Astrocyte of the spinal cord (primary cell): Measurements from ENCODE around the gene MUC20.
"Not testable (repeated sequence)": the region's sequence is repeated elsewhere in the genome, so short reads cannot be mapped to it uniquely, and the experiment has no call there.

ENCODE experiments used
- DNase-seq: peaks from one replicate; pipeline ENCODE4 v3.0.0; 2011; ENCODE audit warnings: low read depth, low spot score
- H3K4me3 ChIP-seq: 2 replicates; pipeline ENCODE4 v1.5.1; 2011; ENCODE audit warnings: low read depth, mild to moderate bottlenecking, low read length, moderate library complexity
- in situ Hi-C: cut with HindIII; loops from 2 replicates; pipeline ENCODE4 v1.10.0; 2017; ENCODE audit warnings: low sequenced_read_pairs
- TF ChIP-seq, protein P1 (sequence below): IDR thresholded peaks from 2 replicates; pipeline ENCODE4 v1.5.1; 2012; ENCODE audit warnings: low read depth, mild to moderate bottlenecking, low read length, inconsistent platforms

Gene MUC20

GRCh38 chr3:195768831-195769303, 48.1 kb downstream of the MUC20 start:
- TF ChIP-seq, protein P1, sequence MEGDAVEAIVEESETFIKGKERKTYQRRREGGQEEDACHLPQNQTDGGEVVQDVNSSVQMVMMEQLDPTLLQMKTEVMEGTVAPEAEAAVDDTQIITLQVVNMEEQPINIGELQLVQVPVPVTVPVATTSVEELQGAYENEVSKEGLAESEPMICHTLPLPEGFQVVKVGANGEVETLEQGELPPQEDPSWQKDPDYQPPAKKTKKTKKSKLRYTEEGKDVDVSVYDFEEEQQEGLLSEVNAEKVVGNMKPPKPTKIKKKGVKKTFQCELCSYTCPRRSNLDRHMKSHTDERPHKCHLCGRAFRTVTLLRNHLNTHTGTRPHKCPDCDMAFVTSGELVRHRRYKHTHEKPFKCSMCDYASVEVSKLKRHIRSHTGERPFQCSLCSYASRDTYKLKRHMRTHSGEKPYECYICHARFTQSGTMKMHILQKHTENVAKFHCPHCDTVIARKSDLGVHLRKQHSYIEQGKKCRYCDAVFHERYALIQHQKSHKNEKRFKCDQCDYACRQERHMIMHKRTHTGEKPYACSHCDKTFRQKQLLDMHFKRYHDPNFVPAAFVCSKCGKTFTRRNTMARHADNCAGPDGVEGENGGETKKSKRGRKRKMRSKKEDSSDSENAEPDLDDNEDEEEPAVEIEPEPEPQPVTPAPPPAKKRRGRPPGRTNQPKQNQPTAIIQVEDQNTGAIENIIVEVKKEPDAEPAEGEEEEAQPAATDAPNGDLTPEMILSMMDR = no peak

DNA sequence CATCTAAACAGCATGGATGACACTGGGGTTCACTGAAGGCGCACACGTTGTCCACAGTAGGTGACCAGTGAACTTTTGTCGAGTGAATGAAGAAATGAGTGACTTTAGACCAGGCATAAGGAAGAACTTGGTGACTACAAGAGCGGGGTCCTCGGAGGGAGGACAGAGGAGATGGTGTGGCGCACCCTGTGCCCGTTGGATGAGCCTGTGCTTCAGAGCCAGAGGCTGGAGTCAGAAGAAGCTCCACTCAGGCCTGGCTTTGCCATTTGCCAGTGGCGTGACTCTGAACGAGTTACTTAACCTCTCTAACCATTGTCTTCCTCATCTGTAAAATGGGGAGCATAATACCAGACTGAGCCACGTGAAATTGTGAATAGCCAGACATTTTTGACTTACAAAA, 48.8 kb downstream of the MUC20 start:
- H3K4me3 ChIP-seq = no peak overlapping the region
- in situ Hi-C loops = no loop called here
- no peak for DNase-seq
- TF ChIP-seq, protein P1 = no peak

More at GRCh38 chr3:195768831-195769303, 48.1 kb downstream of the MUC20 start:
- H3K4me3 ChIP-seq = no peak overlapping the region
- no peak for DNase-seq
- in situ Hi-C loops = no loop called here

DNA sequence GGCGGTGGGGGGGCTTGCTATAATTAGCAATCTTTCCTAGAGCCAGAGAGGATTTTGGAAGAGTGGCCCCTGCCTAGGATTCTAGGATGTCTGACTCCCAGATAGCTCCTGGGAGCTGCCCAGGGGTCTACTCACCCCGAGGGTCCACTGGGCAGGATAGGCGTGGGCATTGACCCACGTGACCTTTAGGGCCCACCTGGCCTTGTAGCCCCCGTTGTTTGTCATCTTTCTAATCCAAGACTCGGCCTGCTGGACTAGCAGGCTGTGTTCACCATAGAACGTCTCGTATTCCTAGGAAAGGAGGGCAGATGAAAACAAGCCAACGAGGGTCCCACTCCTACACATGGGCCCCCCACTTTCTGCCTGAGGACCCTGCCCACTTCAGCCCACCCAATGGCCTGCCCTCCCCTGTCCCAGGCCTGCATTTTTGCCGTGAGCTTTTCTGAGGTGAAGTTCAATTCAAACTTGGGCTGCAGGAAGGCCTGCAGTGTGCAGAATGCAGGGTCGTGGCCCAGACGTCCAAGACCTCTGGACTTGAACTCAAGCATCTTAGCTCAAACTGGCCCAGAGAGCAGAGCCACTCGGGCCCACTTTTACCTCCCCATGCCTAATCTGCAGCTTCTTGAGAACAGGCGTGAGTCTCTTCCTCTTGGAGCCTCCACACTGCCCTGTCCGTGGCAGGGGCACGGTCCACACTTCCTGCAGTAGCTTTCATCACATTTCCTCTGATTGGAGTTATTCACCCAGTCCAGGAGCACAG, 49.5 kb downstream of the MUC20 start:
- in situ Hi-C loops = no loop called here
- TF ChIP-seq, protein P1 = no peak
- no peak for DNase-seq
- no peak overlapping the region for H3K4me3 ChIP-seq

DNA sequence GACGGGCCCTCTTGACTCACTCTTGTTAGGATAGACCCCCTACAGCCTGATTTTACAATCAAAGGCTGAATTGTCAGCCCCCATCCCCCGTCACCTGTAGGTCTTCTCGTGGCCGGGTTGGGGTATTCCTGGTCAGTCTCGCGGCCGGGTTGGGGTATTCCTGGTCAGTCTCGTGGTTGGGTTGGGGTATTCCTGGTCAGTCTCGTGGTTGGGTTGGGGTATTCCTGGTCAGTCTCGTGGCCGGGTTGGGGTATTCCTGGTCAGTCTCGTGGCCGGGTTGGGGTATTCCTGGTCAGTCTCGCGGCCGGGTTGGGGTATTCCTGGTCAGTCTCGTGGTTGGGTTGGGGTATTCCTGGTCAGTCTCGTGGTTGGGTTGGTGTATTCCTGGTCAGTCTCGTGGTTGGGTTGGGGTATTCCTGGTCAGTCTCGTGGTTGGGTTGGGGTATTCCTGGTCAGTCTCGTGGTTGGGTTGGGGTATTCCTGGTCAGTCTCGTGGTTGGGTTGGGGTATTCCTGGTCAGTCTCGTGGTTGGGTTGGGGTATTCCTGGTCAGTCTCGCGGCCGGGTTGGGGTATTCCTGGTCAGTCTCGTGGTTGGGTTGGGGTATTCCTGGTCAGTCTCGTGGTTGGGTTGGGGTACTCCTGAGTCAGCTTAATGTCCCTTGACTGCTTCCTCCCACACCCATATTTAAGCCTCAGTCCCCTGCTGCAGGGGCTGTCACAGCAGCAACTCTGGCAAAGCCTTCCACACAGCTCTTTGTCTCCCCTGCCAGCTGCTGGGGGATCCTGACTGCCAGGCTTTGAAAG, 50.3 kb downstream of the MUC20 start:
- DNase-seq, in situ Hi-C loops, H3K4me3 ChIP-seq: not testable (repeated sequence)

- TF ChIP-seq, protein P1 = no peak
These were observed 51.0 kb downstream of the MUC20 start for GRCh38 chr3:195771646-195772300.

DNA sequence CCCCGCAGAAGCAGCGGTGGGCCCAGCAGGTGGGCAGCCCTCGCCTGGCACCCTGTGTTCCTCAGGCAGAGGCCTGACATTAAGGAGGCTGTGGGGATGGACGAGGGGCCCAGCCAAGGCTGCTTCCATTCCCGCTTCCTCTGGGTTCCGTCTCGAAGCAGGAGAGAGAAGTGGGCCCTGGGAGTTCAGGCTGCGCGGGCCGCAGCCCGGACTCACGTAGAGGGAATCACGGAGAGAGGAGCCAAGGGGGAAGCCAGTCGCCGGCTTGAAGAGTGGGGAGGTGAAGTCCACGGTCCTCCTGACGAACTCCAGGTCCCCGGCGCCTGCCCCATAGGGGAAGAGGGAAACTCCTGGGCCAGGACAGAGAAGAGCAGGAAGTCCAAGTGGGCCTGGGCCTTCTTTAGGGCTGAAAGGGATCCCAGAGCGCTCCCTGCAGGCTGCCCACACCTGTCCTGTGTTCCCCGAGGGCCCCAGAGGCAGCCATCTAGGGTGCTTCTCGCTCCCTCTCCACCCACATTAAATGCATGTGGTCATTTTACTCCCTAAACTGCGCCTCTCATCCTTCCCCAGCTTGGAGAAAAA, 53.3 kb downstream of the MUC20 start:
- in situ Hi-C loops = no loop called here
- H3K4me3 ChIP-seq = no peak overlapping the region
- DNase-seq = no peak
- TF ChIP-seq, protein P1 = no peak

More at GRCh38 chr3:195771646-195772300, 51.0 kb downstream of the MUC20 start:
- in situ Hi-C loops = no loop called here
- DNase-seq = no peak
- no peak overlapping the region for H3K4me3 ChIP-seq
